ENCODE data around the gene BAIAP3. TPM values are rescaled to one million over a fixed set of nuclear protein-coding genes. Genes with fewer than 3 reads are reported as not detected.

Gene BAIAP3
- total RNA-seq, 1 experiment from 2014 or later = 6.8 TPM

GRCh38 chr16:1325261-1325660 is 8.2 kb upstream of the BAIAP3 start:
- H3K4me1 Mint-ChIP-seq = peaks cover 0 to 9% of the 10 kb centered on the region in 2 experiments; a peak in 2 of 4 replicates
- H3K14ac ChIP-seq (ENCODE audit: insufficient read depth, low read length) = no peak overlapping the region
- H3K79me2 ChIP-seq (ENCODE audit: insufficient read depth, low read length) = no peaks in the 10 kb centered on the region
- no peak overlapping the region for H2AFZ ChIP-seq (ENCODE audit: low read length)
- no peak overlapping the region for H3K27ac ChIP-seq (ENCODE audit: insufficient read length, low read depth, low read length)
- no peaks in the 10 kb centered on the region for H3K9me3 ChIP-seq (ENCODE audit: control insufficient read depth, low read depth, low read length)
- no peak overlapping the region for H2BK20ac ChIP-seq (ENCODE audit: low read depth, low read length, poor library complexity, severe bottlenecking)
- H3K9me3 Mint-ChIP-seq = no peaks in the 10 kb centered on the region
- no peak overlapping the region for H2BK12ac ChIP-seq (ENCODE audit: insufficient read length, low read depth, low read length)
- H4K20me1 ChIP-seq (ENCODE audit: control insufficient read depth, insufficient read depth, insufficient read length) = no peaks in the 10 kb centered on the region
- no peak for TF ChIP-seq CTCF (conservative IDR thresholded peaks at IDR 0.05)
- H4K8ac ChIP-seq (replicated peaks; ENCODE audit: insufficient read length, low read depth, low read length) = no peak overlapping the region
- H3T11ph ChIP-seq (ENCODE audit: low read length) = no peak overlapping the region
- H3K4me2 ChIP-seq (ENCODE audit: insufficient read depth, insufficient read length, low read length) = no peak overlapping the region
- H3K27me3 Mint-ChIP-seq (ENCODE audit: low read depth) = no peaks in the 10 kb centered on the region; the same call in 1 of the 2 replicates
- no peak overlapping the region for H4K91ac ChIP-seq (ENCODE audit: insufficient read length, low read depth, low read length)
- no peaks in the 10 kb centered on the region for H3K23me2 ChIP-seq (ENCODE audit: insufficient read length, low read depth, low read length, poor library complexity, severe bottlenecking)
- no peak overlapping the region for H4K5ac ChIP-seq (ENCODE audit: insufficient read length, low read depth, low read length)
- H3K4me1 ChIP-seq (ENCODE audit: insufficient read depth, low read length) = no peaks in the 10 kb centered on the region
- H3K27me3 ChIP-seq (ENCODE audit: insufficient read depth, low read length) = no peaks in the 10 kb centered on the region
- no peak overlapping the region for H3K4ac ChIP-seq (ENCODE audit: low read depth, low read length)
- H3K4me3 Mint-ChIP-seq = no peak overlapping the region
- peak overlapping the region in 1 of 3 experiments; percentile 83; a peak in 1 of 7 replicates for H3K27ac Mint-ChIP-seq
- H2BK15ac ChIP-seq (ENCODE audit: low read depth, low read length) = no peak overlapping the region
- no peak overlapping the region for H3K9ac ChIP-seq (ENCODE audit: extremely low read depth, insufficient read length, low read length)
- H3K18ac ChIP-seq (ENCODE audit: insufficient read length, low read depth, low read length) = no peak overlapping the region
- no CpG with 5 or more reads among the region's 15 CpGs for WGBS (ENCODE audit: extremely low coverage, insufficient read length, low lambda C conversion rate)
- H2BK5ac ChIP-seq (ENCODE audit: insufficient read length, low read length) = no peak overlapping the region
- DNase-seq = no peak
- H3K79me1 ChIP-seq (ENCODE audit: insufficient read depth, low read depth, low read length, poor library complexity, severe bottlenecking) = no peaks in the 10 kb centered on the region
- H3K36me3 Mint-ChIP-seq (ENCODE audit: insufficient read depth in 1 of 3, low read depth in 3 of 3) = peaks cover 4 to 45% (median 27%) of the 10 kb centered on the region in 3 experiments
- H2AK5ac ChIP-seq (ENCODE audit: insufficient read length, low read length) = no peak overlapping the region
- H3K56ac ChIP-seq (ENCODE audit: insufficient read length, low read depth, low read length) = no peak overlapping the region
- no peak overlapping the region for H3K23ac ChIP-seq (ENCODE audit: insufficient read length, low read depth, low read length)
- no peak overlapping the region for H2BK120ac ChIP-seq (ENCODE audit: low read depth, low read length, poor library complexity, severe bottlenecking)

Data from H9 (cell line).